ENCODE measurements around the gene ARIH1. TPM values are rescaled to one million over a fixed set of nuclear protein-coding genes. Genes with fewer than 3 reads are reported as not detected.
"Not testable (repeated sequence)": the region's sequence is repeated elsewhere in the genome, so short reads cannot be mapped to it uniquely, and the experiment has no call there.

Gene ARIH1
- total and polyA plus RNA-seq, 2 experiments from 2014 or later, result 30.5 to 48.6 TPM

- TF ChIP-seq REST (IDR thresholded peaks at IDR 0.05; ENCODE audit: unreplicated experiment) (no peak), ETS1 (IDR thresholded peaks at IDR 0.05) (no peak), ZNF114 (CRISPR knock-in tag; IDR thresholded peaks at IDR 0.05) (no peak), NANOG (IDR thresholded peaks at IDR 0.05; ENCODE audit: borderline replicate concordance) (no peak)
Observed at GRCh38 chr15:72616491-72617210, 142.5 kb downstream of the ARIH1 start (continued).

- H3K27ac Mint-ChIP-seq; H4K20me1 ChIP-seq (replicated peaks; ENCODE audit: insufficient read depth); H3K9me2 ChIP-seq (ENCODE audit: insufficient read depth); H3K4me2 ChIP-seq; H3K4me3 ChIP-seq; H3K36me3 ChIP-seq (ENCODE audit: insufficient read depth); H2AFZ ChIP-seq; H3K27me3 Mint-ChIP-seq (ENCODE audit: insufficient read depth, low read depth, poor library complexity); H3K9me3 Mint-ChIP-seq; H3K36me3 Mint-ChIP-seq (ENCODE audit: low read depth); H3K4me1 Mint-ChIP-seq; H3K4me3 Mint-ChIP-seq; H3K79me2 ChIP-seq (replicated peaks; ENCODE audit: insufficient read depth); DNase-seq (ENCODE audit: low spot score); H3F3A ChIP-seq (replicated peaks; ENCODE audit: low read depth); ATAC-seq; H3K27ac ChIP-seq (ENCODE audit: low read depth); H3K27me3 ChIP-seq (ENCODE audit: insufficient read depth); H3K4me1 ChIP-seq (ENCODE audit: insufficient read depth): not testable (repeated sequence)
Observed at GRCh38 chr15:72623854-72624253, 149.7 kb downstream of the ARIH1 start.

- not testable (repeated sequence) for H3K4me1 ChIP-seq (ENCODE audit: insufficient read depth); H3K4me2 ChIP-seq; H4K20me1 ChIP-seq (replicated peaks; ENCODE audit: insufficient read depth); H3K4me3 Mint-ChIP-seq; H3K79me2 ChIP-seq (replicated peaks; ENCODE audit: insufficient read depth); H3K9me3 Mint-ChIP-seq; H3K27me3 ChIP-seq (ENCODE audit: insufficient read depth); H2AFZ ChIP-seq; H3K9me2 ChIP-seq (ENCODE audit: insufficient read depth); H3F3A ChIP-seq (replicated peaks; ENCODE audit: low read depth); ATAC-seq; H3K36me3 ChIP-seq (ENCODE audit: insufficient read depth); H3K27ac ChIP-seq (ENCODE audit: low read depth); H3K36me3 Mint-ChIP-seq (ENCODE audit: low read depth); H3K4me3 ChIP-seq; H3K27ac Mint-ChIP-seq; DNase-seq (ENCODE audit: low spot score); H3K4me1 Mint-ChIP-seq
- H3K27me3 Mint-ChIP-seq (ENCODE audit: insufficient read depth, low read depth, poor library complexity), result peaks cover 12% of the 10 kb centered on the region
Observed at GRCh38 chr15:72626153-72626552, 152.0 kb downstream of the ARIH1 start.
